T-helper 22 cell (primary cell): ENCODE results near the gene AMOT.

Source experiments
- DNase-seq: peaks from one replicate; pipeline ENCODE4 v3.0.0-alpha.2; 2020; ENCODE audit warnings: low read depth

AMOT gene

DNA sequence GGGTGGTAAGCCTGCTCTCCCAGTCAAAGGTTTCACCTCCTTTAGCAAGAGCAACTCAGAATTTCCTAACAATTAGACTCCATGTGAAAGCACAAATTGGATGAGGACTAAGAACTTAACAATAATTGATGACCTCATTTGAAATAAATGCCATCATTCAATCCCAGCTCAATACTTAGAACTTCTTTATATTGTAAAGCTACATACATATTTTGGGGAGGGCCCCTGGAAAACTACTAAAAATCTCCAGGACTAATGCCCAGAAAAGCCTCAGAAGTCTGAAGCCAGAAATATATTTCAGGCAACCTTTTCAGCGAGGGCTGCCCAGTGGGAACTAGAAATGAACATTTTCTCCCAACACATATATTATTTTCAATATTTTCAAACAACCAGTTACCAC lies 38.1 kb downstream of the AMOT start:
- DNase-seq: no peak

DNA sequence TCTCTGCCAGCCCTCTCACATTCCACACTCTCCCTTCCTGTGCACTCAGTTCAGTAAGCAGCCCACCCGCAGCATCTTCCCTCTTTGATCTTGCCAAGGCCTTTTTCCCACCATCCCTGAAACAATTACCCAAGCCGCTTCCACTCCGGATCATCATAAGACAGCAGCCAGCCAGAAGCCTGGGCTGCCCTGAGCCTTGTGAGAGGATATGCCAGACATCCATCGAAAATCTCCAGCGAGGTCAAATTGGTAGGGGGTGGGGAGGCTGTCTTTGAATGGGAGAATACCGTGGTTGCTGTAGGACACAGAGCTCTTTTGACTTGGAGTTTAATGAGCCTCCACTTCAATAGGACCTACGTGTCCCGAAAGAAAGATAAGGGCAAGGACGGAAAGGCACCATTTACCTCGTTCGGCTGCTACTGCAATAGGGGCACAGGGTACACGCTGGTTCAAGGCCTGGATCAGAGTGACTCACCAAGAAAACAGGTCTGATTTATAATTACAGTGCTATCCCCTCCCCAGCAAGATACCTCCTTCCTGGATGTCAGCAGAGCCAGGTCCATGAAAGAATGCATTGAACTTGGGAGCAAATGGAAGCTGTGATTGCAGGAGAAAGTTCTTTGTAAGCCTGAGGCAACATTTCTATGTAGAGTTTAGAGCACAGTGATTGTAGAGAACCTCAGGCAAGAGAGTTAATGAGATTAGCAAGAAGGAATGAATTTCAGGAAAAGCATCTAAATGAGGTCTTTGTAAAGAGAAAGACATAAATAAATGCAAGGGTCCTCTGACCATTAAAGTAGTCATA lies 39.5 kb downstream of the AMOT start:
- no peak for DNase-seq

DNA sequence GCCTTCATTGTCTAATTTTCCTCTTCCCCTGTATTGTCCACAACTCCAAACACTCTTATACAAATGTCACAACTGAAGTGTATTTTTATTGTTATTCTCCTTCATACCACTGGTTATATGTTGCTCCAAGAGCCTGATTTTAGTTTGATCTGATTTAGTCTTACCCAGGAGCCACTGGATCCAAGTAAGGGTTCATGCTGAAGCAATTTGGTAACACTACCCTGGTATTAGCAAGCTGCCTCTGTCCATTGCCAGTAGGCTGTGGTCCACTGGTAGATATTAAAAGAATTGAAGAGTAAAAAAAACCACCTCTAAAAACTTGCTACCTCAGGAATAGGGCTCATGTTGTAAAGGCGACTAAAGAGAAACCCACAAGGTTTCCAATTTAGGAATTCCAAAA lies 41.2 kb downstream of the AMOT start:
- DNase-seq: no peak

DNA sequence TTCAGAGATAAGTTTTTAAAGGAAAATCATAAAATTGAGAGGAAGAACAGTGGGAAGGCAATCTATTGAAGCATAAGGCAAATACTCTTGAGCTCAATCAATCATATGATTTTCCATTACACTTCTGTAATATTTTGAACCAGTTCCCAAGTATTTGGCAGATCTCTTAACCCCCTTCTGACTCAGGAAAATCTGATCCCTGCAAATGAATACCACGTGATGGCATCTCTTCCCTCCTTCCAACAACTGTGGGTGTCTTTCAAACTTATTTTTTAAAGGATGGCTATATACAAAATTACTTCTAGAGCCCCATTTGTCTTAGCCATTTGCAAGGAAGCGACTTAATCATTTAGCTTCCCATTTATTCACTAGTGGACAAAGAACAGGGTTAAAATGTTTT lies 41.9 kb downstream of the AMOT start:
- no peak for DNase-seq

- no peak for DNase-seq
Measured at GRCh38 chrX:112789931-112790330, 50.7 kb downstream of the AMOT start.

DNA sequence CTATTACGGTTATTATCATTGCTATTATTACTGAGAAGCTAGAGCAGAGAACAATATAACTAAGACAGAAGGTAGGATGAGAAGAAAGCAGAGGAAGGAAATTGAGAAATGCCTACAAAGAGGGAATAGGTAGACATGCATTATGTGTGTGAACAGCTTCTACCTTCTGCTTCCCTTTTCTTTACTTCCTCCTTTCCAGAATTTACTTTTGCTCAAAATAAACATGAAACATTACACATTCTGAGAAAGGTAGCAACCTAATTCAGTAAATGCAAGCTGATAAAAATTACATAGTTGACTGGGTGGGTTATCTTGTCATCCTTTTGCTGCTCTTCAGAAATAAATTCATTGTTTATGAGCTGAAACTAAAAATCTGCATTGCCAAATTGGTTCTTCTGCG lies 54.6 kb downstream of the AMOT start:
- DNase-seq: no peak

GRCh38 chrX:112785344-112785743 lies 55.3 kb downstream of the AMOT start:
- no peak for DNase-seq

GRCh38 chrX:112784692-112785091 lies 55.9 kb downstream of the AMOT start:
- no peak for DNase-seq

DNA sequence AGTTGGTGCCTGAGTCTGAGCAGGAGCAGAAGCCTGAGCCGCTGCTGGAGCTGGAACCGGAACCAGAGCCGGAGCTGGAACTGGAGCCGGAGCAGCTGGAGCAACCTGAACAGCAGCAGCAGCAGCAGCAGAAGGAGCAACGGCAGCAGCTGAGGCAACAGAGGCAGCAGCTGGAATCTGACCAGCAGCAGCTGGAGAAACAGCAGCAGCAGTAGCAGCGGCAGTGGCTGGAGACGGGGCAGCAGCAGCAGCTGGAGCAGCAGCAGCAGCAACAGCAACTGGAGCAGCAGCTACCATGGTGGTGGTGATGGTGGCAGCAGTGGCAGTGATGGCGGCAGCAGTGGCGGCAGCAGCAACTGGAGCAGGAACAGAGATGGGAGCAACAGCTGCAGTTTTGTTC lies 61.5 kb downstream of the AMOT start:
- DNase-seq: no peak

- no peak for DNase-seq
Measured at GRCh38 chrX:112774651-112775293, 65.9 kb downstream of the AMOT start.

DNA sequence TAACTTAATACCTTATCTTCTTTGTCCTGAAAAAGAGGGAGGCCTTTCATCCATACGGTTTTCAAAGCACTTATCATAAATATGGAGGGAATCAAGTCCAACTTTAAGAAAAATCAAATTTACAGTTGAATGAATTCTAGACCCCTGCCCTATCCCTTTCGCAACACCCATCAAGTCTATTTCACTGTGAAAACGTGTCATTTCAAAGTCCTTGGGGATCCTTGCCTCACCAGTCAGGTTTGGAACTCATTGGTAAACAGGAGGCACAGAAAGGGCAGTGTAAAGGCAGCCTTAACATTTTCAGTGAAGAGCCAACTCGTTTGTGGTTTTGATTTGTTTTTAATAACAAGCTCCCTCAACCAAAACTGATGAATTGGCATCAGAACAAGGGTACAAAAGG lies 66.5 kb downstream of the AMOT start:
- no peak for DNase-seq

- no peak for DNase-seq
Measured at GRCh38 chrX:112769034-112769433, 71.6 kb downstream of the AMOT start.

DNA sequence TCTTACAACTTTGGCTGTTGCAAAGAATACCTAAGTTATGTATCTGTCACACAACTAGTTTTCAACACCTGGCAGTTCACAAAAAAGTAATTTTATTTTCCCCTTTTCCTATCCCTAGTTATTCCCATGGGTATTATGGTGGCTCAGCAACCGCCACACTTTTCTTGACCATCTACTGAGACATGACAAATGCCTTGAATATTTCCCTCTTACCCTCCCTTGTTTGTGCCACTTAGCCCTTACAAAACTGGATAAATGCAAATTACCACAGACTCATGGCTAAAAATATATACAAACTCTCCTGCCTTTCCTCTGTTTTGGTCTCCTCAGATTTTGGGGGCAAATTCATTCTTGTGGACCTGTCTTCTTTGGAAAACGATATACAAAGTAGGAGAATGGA lies 72.1 kb downstream of the AMOT start:
- DNase-seq: no peak

DNA sequence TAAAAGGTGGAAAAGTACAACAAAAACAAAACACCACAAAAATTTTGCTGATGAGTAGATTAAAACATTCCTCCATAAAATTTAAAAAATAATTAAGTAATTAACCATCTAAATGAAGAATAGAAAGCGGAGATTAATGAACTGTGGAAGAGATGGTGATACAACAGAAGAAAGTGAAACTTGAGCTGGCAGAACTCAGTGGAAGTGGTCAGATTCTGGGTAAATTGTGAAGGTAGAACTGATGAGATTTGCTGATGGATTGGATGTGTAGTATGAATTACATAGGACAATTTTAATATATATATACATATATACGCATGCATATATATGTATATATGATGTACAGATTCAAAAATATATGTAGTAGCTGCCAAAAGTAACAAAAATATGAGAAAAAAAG lies 73.9 kb downstream of the AMOT start:
- DNase-seq: no peak

GRCh38 chrX:112761242-112762207 lies 79.1 kb downstream of the AMOT start:
- DNase-seq: no peak

GRCh38 chrX:112760697-112761096 lies 79.9 kb downstream of the AMOT start:
- no peak for DNase-seq

DNA sequence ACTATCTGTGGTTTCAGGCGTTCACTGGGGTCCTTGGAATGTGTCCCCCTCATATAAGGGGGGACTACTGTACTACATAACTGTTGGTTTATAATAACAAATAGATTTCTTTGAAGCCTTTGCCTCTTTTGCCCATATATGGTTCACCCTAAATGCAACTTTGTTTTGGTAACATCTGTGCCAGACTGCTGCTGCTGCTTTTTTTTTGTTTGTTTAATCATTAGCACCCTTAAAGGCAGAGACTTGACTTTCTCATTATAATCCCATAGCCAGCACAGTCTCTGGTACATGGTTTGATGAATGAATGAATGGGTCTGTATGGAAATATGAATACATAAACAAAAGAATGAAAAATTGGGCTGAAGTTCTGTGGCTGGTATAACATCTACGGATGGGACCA lies 80.7 kb downstream of the AMOT start:
- DNase-seq: no peak

GRCh38 chrX:112759512-112759911 lies 81.1 kb downstream of the AMOT start:
- no peak for DNase-seq

GRCh38 chrX:112757946-112758345 lies 82.7 kb downstream of the AMOT start:
- no peak for DNase-seq

DNA sequence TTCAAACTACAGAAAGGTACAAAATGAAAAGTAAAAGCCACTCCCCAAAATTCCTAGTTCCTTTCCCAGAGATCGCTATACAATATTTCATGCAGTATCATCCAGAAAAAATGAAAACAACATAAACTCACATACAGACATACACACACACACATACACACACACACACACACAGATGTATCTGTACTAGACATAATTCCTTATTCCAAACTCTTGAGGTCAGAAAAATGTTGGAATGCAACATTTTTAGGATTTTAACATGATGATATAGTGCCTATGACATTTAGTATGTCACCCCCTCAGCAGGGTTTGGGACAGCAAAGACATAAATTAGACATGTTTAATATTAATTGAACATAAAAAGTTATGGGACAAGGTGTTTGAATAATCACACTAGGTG lies 87.5 kb downstream of the AMOT start:
- DNase-seq: no peak

GRCh38 chrX:112751076-112751475 lies 89.6 kb downstream of the AMOT start:
- DNase-seq: no peak

GRCh38 chrX:112746812-112747595 lies 93.6 kb downstream of the AMOT start:
- no peak for DNase-seq
